ENCODE data around the gene PITPNM3. TPM values are rescaled to one million over a fixed set of nuclear protein-coding genes. Genes with fewer than 3 reads are reported as not detected.

Gene PITPNM3
- total RNA-seq, 1 donor from 2014 or later = 2.8 TPM

- Mint-ChIP-seq H3K4me1 (ENCODE audit: low read depth) (peaks cover 10% of the 10 kb centered on the region), H3K36me3 (ENCODE audit: insufficient read depth) (no peaks in the 10 kb centered on the region), H3K27ac (peak within 1 kb of the TSS; percentile 62)
Observed at GRCh38 chr17:6435051-6435450, 121.3 kb downstream of the PITPNM3 start, which contains the start of gene AIPL1. Gene AIPL1, minus strand, starts transcription at chr17:6435121. Its CDS starts 17 bp downstream, at chr17:6435104.

GRCh38 chr17:6430769-6431168 is 125.6 kb downstream of the PITPNM3 start:
- H3K27me3 Mint-ChIP-seq = no peaks in the 10 kb centered on the region
- H3K36me3 Mint-ChIP-seq (ENCODE audit: insufficient read depth) = no peaks in the 10 kb centered on the region
- DNase-seq (ENCODE audit: low spot score, unreplicated experiment) = no peak
- peak; percentile 46 for TF ChIP-seq CTCF (IDR thresholded peaks at IDR 0.05; ENCODE audit: unreplicated experiment)
- no peak overlapping the region for H3K4me3 Mint-ChIP-seq (ENCODE audit: low read depth)
- no peak overlapping the region for H3K27ac Mint-ChIP-seq
- H3K4me1 Mint-ChIP-seq (ENCODE audit: low read depth) = peaks cover 1% of the 10 kb centered on the region
- H3K9me3 Mint-ChIP-seq (ENCODE audit: low read depth) = peaks cover 4% of the 10 kb centered on the region

More at GRCh38 chr17:6435051-6435450, 121.3 kb downstream of the PITPNM3 start, which contains the start of gene AIPL1:
- DNase-seq (ENCODE audit: low spot score, unreplicated experiment) = no peak
- Mint-ChIP-seq H3K4me3 (ENCODE audit: low read depth) (no peak within 1 kb of the TSS), H3K27me3 (peaks cover 14% of the 10 kb centered on the region), H3K9me3 (ENCODE audit: low read depth) (no peaks in the 10 kb centered on the region)
- no peak for TF ChIP-seq CTCF (IDR thresholded peaks at IDR 0.05; ENCODE audit: unreplicated experiment)

- peaks cover 4% of the 10 kb centered on the region for H3K9me3 Mint-ChIP-seq (ENCODE audit: low read depth)
- H3K27ac Mint-ChIP-seq = no peak overlapping the region
- no peak for DNase-seq (ENCODE audit: low spot score, unreplicated experiment)
- H3K27me3 Mint-ChIP-seq = peaks cover 3% of the 10 kb centered on the region
- H3K4me1 Mint-ChIP-seq (ENCODE audit: low read depth) = peaks cover 1% of the 10 kb centered on the region
- no peaks in the 10 kb centered on the region for H3K36me3 Mint-ChIP-seq (ENCODE audit: insufficient read depth)
- no peak for TF ChIP-seq CTCF (IDR thresholded peaks at IDR 0.05; ENCODE audit: unreplicated experiment)
- H3K4me3 Mint-ChIP-seq (ENCODE audit: low read depth) = no peak overlapping the region
Observed at GRCh38 chr17:6429266-6429665, 127.1 kb downstream of the PITPNM3 start.

GRCh38 chr17:6428207-6428965 is 128.0 kb downstream of the PITPNM3 start:
- H3K36me3 Mint-ChIP-seq (ENCODE audit: insufficient read depth) = no peaks in the 10 kb centered on the region

More at GRCh38 chr17:6428207-6428965, 128.0 kb downstream of the PITPNM3 start:
- peaks cover 1% of the 10 kb centered on the region for H3K4me1 Mint-ChIP-seq (ENCODE audit: low read depth)
- no peak for DNase-seq (ENCODE audit: low spot score, unreplicated experiment)
- no peak overlapping the region for H3K4me3 Mint-ChIP-seq (ENCODE audit: low read depth)
- H3K27ac Mint-ChIP-seq = no peak overlapping the region
- peaks cover 8% of the 10 kb centered on the region for H3K27me3 Mint-ChIP-seq
- peaks cover 4% of the 10 kb centered on the region for H3K9me3 Mint-ChIP-seq (ENCODE audit: low read depth)
- no peak for TF ChIP-seq CTCF (IDR thresholded peaks at IDR 0.05; ENCODE audit: unreplicated experiment)
